NCI-H2227 treated with DMSO at 0.1 percent for 48 hours (cell line): Measurements from ENCODE around the gene ETFBKMT.
A peak's percentile ranks its signal among the peaks of the same experiment; 100 is the strongest.

Experiments used
- DNase-seq: peaks from one replicate; lab custom pipeline; 2025; lab: John Stamatoyannopoulos, UW

Gene ETFBKMT

DNA sequence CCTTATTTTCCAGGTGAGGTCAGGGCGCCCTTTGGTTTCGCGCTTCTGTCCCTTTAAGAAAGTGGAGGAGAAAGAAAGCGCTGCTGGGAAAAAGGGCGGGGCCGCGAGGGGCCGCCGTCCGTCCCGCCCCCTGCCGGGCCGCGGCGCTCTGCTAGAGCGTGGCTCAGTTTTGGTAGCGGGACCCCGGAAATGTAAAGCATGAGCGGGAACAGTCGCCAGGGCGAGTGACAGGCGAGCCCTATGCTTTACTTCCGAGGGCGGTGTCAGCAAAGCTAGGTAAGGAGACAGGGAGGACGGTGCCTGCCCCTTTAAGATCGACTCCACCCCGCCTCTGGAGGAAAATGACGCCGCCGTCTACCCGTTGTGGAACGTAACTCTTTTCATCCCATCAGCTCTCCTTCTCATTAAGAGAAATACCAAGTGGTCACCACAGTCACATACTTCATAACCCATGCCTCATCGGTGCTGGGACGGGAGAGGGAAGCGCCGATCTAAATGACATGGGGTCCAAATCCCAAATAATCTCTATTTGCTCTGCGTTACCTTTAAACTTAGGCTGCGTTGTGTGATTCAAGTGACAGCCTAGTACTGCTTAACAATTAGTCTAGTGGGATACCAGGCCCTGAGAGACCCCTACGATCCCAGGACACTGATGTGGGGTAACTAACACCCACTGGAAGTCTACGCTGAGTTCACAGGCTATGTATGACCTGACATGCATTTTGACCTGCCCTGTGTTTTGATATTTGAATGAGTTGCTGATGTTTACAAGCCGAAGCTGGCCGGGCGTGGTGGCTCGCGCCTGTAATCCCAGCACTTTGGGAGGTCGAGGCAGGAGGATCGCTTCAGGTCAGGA, at the start of gene ETFBKMT:
TSS of gene ETFBKMT (plus strand) at position 602 of the 856 bp plus-strand sequence. CDS start 2,266 bp downstream, outside the sequence.
- DNase-seq = peak; percentile 65

GRCh38 chr12:31612819-31613218, 46.7 kb upstream of the ETFBKMT start:
- no peak for DNase-seq

- no peak for DNase-seq
Measured at GRCh38 chr12:31618228-31619025, 41.1 kb upstream of the ETFBKMT start.

GRCh38 chr12:31620311-31620710, 39.2 kb upstream of the ETFBKMT start:
- DNase-seq = no peak

- no peak for DNase-seq
Measured at GRCh38 chr12:31622038-31622437, 37.5 kb upstream of the ETFBKMT start.

DNA sequence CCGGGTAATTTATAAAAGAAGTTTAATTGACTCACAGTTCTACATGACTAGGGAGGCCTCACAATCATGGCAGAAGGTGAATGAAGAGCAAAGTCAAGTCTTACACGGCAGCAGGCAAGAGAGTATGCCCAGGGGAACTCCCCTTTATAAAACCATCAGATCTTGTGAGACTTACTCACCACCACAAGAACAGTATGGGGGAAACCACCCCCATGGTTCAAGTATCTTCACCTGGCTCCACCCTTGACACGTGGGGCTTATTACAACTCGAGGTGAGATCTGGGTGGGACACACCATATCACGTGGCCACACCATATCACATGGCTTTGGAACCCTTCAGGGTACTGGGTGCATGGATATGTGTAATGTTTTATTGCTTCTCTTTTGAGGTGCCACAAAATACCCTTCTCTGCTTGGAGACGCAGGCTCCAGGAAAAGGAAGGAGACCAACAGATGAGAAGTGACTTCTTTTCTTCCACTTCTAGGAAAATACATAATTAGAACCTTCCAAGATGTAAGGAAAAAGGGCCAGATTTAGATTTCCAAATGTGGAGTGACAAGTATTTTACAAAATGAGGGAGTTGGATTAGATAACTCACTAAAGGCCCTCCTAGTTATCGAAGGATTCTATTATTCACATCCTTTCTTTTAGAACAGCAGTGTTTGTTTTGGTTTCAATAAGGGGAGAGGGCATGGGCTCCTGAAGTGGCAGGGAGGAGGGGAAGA, 33.1 kb upstream of the ETFBKMT start:
- DNase-seq = no peak

DNA sequence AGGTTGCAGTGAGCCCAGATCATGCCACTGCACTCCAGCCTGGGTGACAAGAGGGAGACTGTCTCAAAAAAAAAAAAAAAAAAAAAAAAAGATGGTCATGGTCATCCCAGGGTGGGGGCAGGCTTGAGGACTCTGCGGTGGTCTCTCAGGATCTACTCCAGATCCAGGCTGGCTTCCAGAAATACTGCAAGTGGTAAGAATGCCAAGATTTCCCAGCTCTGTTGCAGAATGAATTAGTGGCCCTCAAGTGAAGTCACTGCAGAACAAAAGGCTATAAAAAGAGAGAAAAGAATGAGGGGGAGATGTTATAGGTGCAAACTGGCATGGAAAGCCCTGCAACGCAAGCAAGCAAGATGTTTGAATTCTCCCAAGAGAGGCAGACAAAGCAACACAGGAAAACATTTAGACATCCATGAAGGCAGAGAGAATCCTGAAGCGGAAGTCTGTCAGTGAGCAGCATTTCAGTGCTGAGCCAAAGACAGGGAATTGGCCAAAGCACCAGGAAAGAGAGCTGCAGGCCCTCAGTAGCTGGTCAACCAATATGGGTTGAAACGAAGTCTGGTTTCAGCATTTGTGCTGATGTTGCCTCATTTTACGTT, 31.9 kb upstream of the ETFBKMT start:
- no peak for DNase-seq

DNA sequence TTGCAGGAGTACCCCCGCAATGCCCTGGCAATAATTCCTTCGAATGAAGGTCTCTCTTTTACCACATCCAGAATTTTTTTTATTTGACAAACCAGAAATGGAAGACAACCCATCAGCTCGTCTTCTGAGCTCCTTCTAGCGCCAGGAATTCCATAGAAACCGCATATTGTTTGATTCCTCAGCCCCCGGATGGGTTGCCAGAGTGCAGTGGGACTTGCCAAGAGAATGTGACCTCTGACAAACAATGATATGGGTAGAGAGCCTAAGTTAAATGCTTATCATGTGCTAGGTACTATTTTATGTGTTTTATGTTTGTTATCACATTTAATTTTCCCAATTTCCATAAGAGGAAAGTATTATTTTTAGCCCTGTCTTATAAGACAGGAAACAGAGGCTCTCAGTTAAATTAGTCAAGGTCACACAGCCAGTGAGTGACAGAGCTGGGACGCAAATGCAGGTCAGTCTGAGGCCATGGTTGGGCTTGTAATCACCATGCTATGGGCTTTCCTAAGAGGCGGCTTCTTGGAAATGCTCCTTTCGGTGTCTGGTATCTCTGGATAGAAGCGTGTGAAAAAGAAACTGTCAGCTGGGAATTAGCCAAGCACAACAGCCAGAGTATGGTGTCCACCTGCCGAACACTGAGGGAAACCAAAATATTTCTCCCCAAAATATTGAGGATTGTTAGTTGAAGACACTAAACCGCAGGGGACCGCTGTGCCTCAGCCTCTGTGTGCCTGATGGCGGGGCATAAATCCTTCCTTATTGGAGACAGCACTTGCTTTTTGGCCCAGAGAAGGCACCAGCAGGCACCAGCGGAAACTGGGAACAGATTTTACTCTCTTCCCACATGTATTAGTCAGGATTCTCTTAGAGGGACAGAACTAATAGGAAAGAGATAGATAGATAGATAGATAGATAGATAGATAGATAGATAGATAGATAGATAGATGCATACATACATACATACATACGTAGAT, 29.4 kb upstream of the ETFBKMT start:
- no peak for DNase-seq

DNA sequence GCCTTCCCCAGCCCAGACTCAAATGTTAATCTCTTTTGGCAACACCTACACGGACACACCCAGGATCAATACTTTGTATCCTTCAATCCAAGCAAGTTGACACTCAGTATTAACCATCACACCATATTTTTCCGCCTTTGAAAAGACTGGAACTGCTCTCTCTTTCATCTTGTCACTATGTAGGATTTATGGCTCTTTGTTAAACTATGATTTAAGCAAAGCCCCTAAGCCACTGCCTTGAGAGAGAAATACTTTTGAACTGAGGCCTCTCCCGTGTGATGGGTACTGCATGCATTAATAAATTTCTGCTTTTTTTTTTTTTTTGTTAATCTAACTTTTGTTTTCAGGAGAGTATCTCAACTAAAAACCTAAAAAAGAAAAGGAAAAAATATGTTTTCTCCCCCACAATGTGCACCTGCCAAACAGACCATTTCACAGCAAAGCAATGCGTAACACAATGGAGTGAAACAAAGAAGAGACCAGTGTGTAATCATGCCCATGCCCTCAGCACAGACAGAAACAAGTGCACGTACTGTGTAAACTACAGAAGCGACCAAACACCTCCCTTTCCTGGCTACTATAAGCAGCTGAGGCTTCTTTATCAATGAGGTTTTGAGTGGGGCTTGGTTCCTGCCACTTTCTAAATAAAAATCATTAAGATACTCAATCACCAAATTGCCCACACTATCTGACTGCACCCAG, 28.3 kb upstream of the ETFBKMT start:
- DNase-seq = no peak

DNA sequence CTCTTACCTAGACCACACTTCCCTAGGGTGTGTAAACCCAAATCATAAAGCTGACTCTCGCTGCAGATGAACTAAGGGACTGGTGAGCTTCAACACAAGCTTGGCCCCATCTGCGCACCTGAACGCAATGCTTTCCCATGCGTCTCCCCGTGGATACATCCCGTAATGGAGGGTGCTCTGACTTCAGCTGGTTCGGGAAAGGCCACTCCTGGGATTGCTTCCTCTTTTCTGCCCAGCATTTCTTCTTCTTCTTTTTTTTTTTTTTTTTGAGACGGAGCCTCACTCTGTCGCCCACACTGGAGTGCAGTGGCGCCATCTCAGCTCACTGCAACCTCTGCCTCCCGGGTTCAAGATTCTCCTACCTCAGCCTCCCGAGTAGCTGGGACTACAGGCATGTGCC, 27.7 kb upstream of the ETFBKMT start:
- no peak for DNase-seq

DNA sequence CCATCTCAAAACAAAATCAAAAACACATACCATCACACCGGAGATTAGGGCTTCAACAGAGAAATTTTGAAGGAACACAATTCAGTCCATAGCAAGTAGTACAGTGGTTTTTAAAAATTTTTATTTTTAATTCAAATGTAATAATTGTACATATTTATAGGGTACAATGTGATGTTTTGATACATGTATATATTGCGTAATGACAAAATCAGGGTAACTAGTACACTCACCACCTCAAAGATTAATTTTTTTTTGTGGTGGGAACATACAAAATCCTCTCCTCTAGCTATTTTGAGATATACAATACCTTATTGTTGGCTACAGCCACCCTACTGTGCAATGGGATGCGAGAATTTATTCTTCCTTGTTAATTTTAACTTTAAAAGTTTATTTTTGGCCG, 26.0 kb upstream of the ETFBKMT start:
- no peak for DNase-seq

GRCh38 chr12:31634620-31635019, 24.9 kb upstream of the ETFBKMT start:
- no peak for DNase-seq

DNA sequence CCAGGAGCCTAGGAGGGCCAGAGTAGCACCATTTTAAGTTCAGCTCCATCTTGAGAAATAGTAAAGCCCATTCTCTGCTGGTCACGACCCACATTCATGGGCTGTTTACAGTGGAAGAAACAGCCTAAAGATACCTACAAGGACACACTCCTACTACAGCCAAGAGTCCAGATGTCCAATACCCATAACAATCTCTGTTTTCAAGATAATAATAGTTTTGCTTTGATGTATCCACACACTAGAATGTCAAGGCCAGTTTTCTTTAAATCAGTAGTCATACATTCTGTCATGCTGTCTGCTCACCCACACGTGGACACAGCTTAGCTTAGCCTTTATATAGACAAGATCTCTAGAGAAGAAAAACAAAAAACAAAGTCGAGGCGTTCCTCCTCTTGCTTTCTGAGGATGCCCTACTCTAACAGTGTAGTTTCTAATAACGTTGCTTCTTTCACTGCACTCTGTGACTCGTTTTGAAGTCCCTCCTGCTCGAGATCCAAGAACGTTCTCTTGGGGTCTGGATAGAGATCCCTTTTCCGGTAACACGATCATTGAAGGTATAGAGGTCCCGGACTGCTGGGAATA, 17.9 kb upstream of the ETFBKMT start:
- DNase-seq = no peak

GRCh38 chr12:31644536-31644935, 15.0 kb upstream of the ETFBKMT start:
- DNase-seq = no peak

GRCh38 chr12:31645924-31646323, 13.6 kb upstream of the ETFBKMT start:
- no peak for DNase-seq

- no peak for DNase-seq
Measured at GRCh38 chr12:31647086-31647491, 12.4 kb upstream of the ETFBKMT start.

- DNase-seq = no peak
Measured at GRCh38 chr12:31650918-31651317, 8.6 kb upstream of the ETFBKMT start.

GRCh38 chr12:31651893-31652521, 7.5 kb upstream of the ETFBKMT start:
- peak; percentile 74 for DNase-seq

GRCh38 chr12:31655208-31655607, 4.3 kb upstream of the ETFBKMT start:
- DNase-seq = no peak
